ENCODE measurements around the gene FANK1.

The FANK1 gene

GRCh38 chr10:126004752-126005151, 108.4 kb downstream of the FANK1 start:
- no peaks in the 10 kb centered on the region for H3K36me3 ChIP-seq (ENCODE audit: insufficient read depth, low read length)
- no peak overlapping the region for H3K9ac ChIP-seq (ENCODE audit: low read depth, low read length)

GRCh38 chr10:126006264-126006663, 109.9 kb downstream of the FANK1 start:
- Histone ChIP-seq H3K36me3 (ENCODE audit: insufficient read depth, low read length) (no peaks in the 10 kb centered on the region), H3K9me3 (ENCODE audit: control insufficient read depth, insufficient read depth, low read length) (no peaks in the 10 kb centered on the region), H3K4me1 (ENCODE audit: insufficient read depth, low read length) (no peaks in the 10 kb centered on the region), H3K9ac (ENCODE audit: low read depth, low read length) (no peak overlapping the region)

More at GRCh38 chr10:126004752-126005151, 108.4 kb downstream of the FANK1 start:
- Histone ChIP-seq H3K4me1 (ENCODE audit: insufficient read depth, low read length) (no peaks in the 10 kb centered on the region), H3K9me3 (ENCODE audit: control insufficient read depth, insufficient read depth, low read length) (no peaks in the 10 kb centered on the region)

GRCh38 chr10:126006906-126007305, 110.5 kb downstream of the FANK1 start:
- no peak overlapping the region for H3K9ac ChIP-seq (ENCODE audit: low read depth, low read length)
- no peaks in the 10 kb centered on the region for H3K4me1 ChIP-seq (ENCODE audit: insufficient read depth, low read length)
- no peaks in the 10 kb centered on the region for H3K9me3 ChIP-seq (ENCODE audit: control insufficient read depth, insufficient read depth, low read length)
- H3K36me3 ChIP-seq (ENCODE audit: insufficient read depth, low read length), result no peaks in the 10 kb centered on the region

GRCh38 chr10:126009650-126010049, 113.3 kb downstream of the FANK1 start:
- Histone ChIP-seq H3K9ac (ENCODE audit: low read depth, low read length) (no peak overlapping the region), H3K4me1 (ENCODE audit: insufficient read depth, low read length) (peaks cover 6% of the 10 kb centered on the region; the same call in 1 of the 2 replicates), H3K9me3 (ENCODE audit: control insufficient read depth, insufficient read depth, low read length) (no peaks in the 10 kb centered on the region), H3K36me3 (ENCODE audit: insufficient read depth, low read length) (no peaks in the 10 kb centered on the region)

- Histone ChIP-seq H3K9ac (ENCODE audit: low read depth, low read length) (no peak overlapping the region), H3K4me1 (ENCODE audit: insufficient read depth, low read length) (peaks cover 6% of the 10 kb centered on the region; the same call in 1 of the 2 replicates), H3K9me3 (ENCODE audit: control insufficient read depth, insufficient read depth, low read length) (no peaks in the 10 kb centered on the region), H3K36me3 (ENCODE audit: insufficient read depth, low read length) (no peaks in the 10 kb centered on the region)
Observed at GRCh38 chr10:126011995-126012394, 115.6 kb downstream of the FANK1 start.

GRCh38 chr10:126012485-126012884, 116.1 kb downstream of the FANK1 start:
- H3K9me3 ChIP-seq (ENCODE audit: control insufficient read depth, insufficient read depth, low read length), result no peaks in the 10 kb centered on the region
- H3K36me3 ChIP-seq (ENCODE audit: insufficient read depth, low read length), result no peaks in the 10 kb centered on the region
- no peak overlapping the region for H3K9ac ChIP-seq (ENCODE audit: low read depth, low read length)
- peaks cover 6% of the 10 kb centered on the region; the same call in 1 of the 2 replicates for H3K4me1 ChIP-seq (ENCODE audit: insufficient read depth, low read length)

GRCh38 chr10:126013489-126014281, 117.3 kb downstream of the FANK1 start:
- H3K4me1 ChIP-seq (ENCODE audit: insufficient read depth, low read length), result peaks cover 6% of the 10 kb centered on the region; the same call in 1 of the 2 replicates
- H3K9me3 ChIP-seq (ENCODE audit: control insufficient read depth, insufficient read depth, low read length), result no peaks in the 10 kb centered on the region
- H3K36me3 ChIP-seq (ENCODE audit: insufficient read depth, low read length), result no peaks in the 10 kb centered on the region
- no peak overlapping the region for H3K9ac ChIP-seq (ENCODE audit: low read depth, low read length)

GRCh38 chr10:126014309-126014708, 117.9 kb downstream of the FANK1 start:
- H3K36me3 ChIP-seq (ENCODE audit: insufficient read depth, low read length), result no peaks in the 10 kb centered on the region
- no peak overlapping the region for H3K9ac ChIP-seq (ENCODE audit: low read depth, low read length)
- peaks cover 6% of the 10 kb centered on the region; the same call in 1 of the 2 replicates for H3K4me1 ChIP-seq (ENCODE audit: insufficient read depth, low read length)
- no peaks in the 10 kb centered on the region for H3K9me3 ChIP-seq (ENCODE audit: control insufficient read depth, insufficient read depth, low read length)

GRCh38 chr10:126015413-126015812, 119.0 kb downstream of the FANK1 start:
- peaks cover 6% of the 10 kb centered on the region; the same call in 1 of the 2 replicates for H3K4me1 ChIP-seq (ENCODE audit: insufficient read depth, low read length)
- H3K36me3 ChIP-seq (ENCODE audit: insufficient read depth, low read length), result no peaks in the 10 kb centered on the region
- H3K9me3 ChIP-seq (ENCODE audit: control insufficient read depth, insufficient read depth, low read length), result no peaks in the 10 kb centered on the region
- H3K9ac ChIP-seq (ENCODE audit: low read depth, low read length), result no peak overlapping the region

GRCh38 chr10:126016156-126016805, 119.9 kb downstream of the FANK1 start:
- Histone ChIP-seq H3K4me1 (ENCODE audit: insufficient read depth, low read length) (peaks cover 6% of the 10 kb centered on the region; the same call in 1 of the 2 replicates), H3K36me3 (ENCODE audit: insufficient read depth, low read length) (no peaks in the 10 kb centered on the region), H3K9ac (ENCODE audit: low read depth, low read length) (no peak overlapping the region), H3K9me3 (ENCODE audit: control insufficient read depth, insufficient read depth, low read length) (no peaks in the 10 kb centered on the region)

GRCh38 chr10:126016882-126017281, 120.5 kb downstream of the FANK1 start:
- Histone ChIP-seq H3K36me3 (ENCODE audit: insufficient read depth, low read length) (no peaks in the 10 kb centered on the region), H3K4me1 (ENCODE audit: insufficient read depth, low read length) (peaks cover 6% of the 10 kb centered on the region; the same call in 1 of the 2 replicates), H3K9me3 (ENCODE audit: control insufficient read depth, insufficient read depth, low read length) (no peaks in the 10 kb centered on the region), H3K9ac (ENCODE audit: low read depth, low read length) (no peak overlapping the region)

- Histone ChIP-seq H3K36me3 (ENCODE audit: insufficient read depth, low read length) (no peaks in the 10 kb centered on the region), H3K4me1 (ENCODE audit: insufficient read depth, low read length) (peaks cover 6% of the 10 kb centered on the region; the same call in 1 of the 2 replicates), H3K9ac (ENCODE audit: low read depth, low read length) (no peak overlapping the region), H3K9me3 (ENCODE audit: control insufficient read depth, insufficient read depth, low read length) (no peaks in the 10 kb centered on the region)
Observed at GRCh38 chr10:126017961-126018560, 121.7 kb downstream of the FANK1 start.

GRCh38 chr10:126021833-126022500, 125.6 kb downstream of the FANK1 start:
- H3K9ac ChIP-seq (ENCODE audit: low read depth, low read length), result no peak overlapping the region
- H3K4me1 ChIP-seq (ENCODE audit: insufficient read depth, low read length), result no peaks in the 10 kb centered on the region
- no peaks in the 10 kb centered on the region for H3K36me3 ChIP-seq (ENCODE audit: insufficient read depth, low read length)
- H3K9me3 ChIP-seq (ENCODE audit: control insufficient read depth, insufficient read depth, low read length), result no peaks in the 10 kb centered on the region

GRCh38 chr10:126022841-126023240, 126.5 kb downstream of the FANK1 start:
- no peaks in the 10 kb centered on the region for H3K36me3 ChIP-seq (ENCODE audit: insufficient read depth, low read length)
- no peak overlapping the region for H3K9ac ChIP-seq (ENCODE audit: low read depth, low read length)
- H3K9me3 ChIP-seq (ENCODE audit: control insufficient read depth, insufficient read depth, low read length), result no peaks in the 10 kb centered on the region
- no peaks in the 10 kb centered on the region for H3K4me1 ChIP-seq (ENCODE audit: insufficient read depth, low read length)
